ENCODE measurements around the gene NRXN2.
"Not testable (repeated sequence)": the region's sequence is repeated elsewhere in the genome, so short reads cannot be mapped to it uniquely, and the experiment has no call there.

Gene NRXN2

DNA sequence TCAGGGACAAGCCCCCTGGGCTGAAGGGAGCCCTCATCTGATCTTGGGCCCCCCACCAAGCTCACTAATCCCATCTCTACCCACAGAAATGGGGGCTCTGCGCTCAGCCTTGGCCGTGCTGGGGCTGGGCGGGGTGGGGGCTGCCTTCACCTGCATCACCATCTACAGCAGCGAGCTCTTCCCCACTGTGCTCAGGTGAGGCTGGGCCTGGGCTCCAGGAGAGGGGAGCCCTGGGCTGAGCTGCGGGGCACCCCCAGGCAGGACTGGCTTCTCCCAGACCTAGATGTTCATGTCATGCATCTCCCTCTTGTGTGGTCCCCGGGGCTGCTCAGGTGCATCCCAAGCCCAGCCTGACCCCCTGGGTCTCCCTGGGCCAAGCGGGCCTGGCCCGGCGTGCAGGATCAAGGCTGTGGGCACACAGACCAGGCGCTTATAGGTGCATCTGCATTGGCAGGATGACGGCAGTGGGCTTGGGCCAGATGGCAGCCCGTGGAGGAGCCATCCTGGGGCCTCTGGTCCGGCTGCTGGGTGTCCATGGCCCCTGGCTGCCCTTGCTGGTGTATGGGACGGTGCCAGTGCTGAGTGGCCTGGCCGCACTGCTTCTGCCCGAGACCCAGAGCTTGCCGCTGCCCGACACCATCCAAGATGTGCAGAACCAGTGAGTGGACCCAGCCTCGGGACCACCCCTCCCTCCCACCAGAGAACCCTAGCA, 122.6 kb downstream of the NRXN2 start:
- no peak for DNase-seq

DNA sequence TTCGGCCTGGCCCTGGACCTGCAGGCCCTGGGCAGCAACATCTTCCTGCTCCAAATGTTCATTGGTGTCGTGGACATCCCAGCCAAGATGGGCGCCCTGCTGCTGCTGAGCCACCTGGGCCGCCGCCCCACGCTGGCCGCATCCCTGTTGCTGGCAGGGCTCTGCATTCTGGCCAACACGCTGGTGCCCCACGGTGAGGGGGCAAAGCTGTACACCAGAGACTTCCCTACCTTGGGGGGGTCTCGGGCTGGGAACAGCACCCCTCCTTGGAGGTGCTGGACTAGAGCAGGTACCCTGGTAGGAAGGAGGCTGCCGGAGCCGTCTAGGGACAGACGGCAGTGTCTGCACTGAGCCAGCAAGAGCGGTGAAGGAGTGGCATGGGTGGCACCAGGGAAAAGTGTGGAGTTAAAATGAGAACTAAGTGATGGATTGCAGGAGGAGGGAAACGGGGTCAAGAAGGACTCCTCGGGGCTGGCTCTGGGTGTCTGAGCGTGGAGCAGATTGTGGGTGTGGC, 123.2 kb downstream of the NRXN2 start:
- no peak for DNase-seq

DNA sequence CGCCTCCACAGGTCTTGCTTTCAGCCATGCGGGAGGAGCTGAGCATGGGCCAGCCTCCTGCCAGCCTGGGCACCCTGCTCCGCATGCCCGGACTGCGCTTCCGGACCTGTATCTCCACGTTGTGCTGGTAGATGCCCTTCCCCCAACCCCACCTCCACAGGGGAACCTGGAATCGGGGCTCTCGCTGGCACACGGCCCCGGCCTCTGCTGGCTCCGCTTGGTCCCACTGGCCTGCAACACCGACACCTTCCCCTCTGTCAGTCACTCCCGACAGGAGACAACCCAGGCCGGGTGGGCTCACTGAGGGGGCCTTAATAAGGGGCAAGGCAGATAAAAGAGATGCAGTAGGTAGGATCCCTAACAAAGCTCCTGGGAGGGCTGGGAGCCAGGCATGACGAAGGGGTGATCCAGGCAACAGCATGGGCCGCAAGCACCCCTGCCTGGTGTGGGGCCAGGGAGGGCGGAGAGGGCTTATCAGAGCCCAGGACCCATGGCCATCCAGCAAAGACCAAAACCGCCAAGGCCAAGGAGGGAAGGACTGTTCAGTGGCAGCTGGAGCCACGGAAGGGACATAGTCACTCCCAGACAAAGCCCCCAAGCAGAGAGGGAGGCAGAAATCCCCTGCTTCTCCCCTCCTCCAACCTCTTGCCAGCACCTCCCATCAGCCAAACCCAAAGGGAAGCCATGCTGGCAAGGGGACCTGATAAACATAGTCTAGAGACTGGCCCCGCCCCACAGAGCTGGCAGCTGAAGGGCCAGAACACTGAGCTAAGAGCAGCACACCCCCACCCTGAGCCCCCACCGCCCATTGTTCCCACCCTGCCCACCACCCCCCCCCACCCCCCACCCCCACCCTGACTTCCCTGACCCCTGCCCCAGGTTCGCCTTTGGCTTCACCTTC, 124.0 kb downstream of the NRXN2 start:
- DNase-seq, result no peak

DNA sequence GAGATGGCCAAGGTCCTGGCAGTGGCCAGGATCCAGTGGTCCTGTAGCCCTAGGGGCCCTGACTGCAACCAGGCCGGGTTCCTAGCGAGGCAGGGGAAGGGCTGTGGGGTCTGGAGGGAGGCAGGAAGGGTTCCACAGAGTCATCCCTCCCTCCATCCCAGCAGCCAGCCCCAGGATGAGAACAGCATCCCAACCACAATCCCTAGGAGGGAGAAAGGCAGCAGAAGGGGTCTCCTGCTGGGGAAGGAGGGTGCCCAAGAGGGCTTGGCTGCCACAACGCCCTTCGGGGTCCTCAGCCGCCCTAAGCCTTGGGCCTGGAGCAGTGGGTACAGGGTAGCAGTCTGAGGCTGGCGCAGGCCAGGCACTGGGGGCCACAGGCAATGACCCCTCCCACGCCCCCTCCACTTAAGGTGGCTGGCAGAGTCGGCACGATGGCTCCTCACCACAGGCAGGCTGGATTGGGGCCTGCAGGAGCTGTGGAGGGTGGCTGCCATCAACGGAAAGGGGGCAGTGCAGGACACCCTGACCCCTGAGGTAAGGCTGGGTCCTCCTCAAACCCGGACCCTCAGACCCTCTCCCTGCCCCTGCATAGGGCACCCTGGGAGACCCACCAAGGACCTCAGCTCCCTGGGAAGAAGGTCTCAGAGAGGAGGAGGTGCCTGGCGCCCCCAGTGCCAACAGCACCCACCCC, 124.7 kb downstream of the NRXN2 start:
- DNase-seq, result no peak

DNA sequence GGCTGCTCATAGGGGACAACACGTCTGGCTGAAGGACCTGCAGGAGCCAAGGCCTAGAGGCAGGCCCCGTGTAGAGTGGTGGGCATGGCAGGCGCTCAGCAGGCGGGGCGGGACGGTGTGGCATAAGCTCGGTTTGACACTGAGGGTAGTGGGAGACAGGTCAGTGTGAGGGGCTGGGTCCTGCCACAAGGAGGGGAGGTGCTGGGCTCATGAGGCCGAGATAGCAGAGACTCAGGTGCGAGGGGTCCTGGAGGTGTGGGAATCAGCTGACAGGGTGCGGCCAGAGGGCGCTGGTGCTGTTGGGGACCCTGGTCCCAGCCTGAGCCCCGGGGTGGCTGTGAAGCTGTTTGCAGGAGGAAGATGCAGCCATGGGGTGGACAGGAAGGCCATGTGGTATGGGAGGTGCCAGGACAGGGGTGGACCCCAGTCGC, 125.3 kb downstream of the NRXN2 start:
- DNase-seq, result no peak

DNA sequence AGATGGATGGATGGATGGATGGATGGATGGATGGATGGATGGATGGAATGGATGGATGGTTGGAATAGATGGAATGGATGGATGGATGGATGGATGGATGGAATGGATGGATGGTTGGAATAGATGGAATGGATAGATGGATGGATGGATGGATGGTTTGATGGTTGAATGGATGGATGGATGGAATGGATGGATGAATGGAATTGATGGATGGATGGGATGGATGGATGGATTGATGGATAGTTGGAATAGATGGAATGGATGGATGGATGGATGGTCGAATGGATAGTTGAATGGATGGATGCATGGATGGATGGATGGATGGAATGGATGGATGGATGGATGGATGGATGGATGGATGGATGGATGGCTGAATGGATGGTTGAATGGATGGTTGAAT, 127.1 kb downstream of the NRXN2 start:
- not testable (repeated sequence) for DNase-seq

DNA sequence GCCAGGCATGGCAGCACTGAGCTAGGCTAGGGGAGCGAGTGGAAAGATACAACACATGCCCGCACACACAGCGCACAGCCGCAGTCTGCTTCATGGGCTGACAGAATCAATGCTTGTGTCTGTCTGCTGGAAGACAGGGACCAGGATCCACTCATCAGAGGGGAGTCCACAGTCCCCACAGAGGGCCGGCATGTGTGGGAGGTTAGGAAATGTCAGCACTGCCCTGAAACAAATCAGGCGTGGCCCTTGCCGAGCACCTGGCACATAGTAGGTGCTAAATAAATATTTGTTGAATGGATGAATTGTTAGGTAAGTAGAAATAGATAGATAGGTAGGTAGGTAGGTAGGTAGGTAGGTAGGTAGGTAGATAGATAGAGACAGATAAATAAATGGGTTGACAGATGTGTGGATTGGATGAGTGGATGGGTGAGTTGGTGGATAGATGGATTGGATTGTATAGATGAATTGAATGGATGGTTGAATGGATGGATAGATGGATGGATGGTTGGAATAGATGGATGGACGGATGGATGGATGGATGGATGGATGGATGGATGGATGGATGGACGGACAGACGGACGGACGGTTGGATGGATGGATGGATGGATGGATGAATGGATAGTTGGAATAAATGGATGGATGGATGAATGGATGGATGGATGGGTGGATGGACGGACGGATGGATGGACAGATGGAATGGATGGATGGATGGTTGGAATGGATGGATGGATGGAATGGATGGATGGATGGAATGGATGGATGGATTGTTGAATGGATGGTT, 128.6 kb downstream of the NRXN2 start:
- DNase-seq, result no peak

DNA sequence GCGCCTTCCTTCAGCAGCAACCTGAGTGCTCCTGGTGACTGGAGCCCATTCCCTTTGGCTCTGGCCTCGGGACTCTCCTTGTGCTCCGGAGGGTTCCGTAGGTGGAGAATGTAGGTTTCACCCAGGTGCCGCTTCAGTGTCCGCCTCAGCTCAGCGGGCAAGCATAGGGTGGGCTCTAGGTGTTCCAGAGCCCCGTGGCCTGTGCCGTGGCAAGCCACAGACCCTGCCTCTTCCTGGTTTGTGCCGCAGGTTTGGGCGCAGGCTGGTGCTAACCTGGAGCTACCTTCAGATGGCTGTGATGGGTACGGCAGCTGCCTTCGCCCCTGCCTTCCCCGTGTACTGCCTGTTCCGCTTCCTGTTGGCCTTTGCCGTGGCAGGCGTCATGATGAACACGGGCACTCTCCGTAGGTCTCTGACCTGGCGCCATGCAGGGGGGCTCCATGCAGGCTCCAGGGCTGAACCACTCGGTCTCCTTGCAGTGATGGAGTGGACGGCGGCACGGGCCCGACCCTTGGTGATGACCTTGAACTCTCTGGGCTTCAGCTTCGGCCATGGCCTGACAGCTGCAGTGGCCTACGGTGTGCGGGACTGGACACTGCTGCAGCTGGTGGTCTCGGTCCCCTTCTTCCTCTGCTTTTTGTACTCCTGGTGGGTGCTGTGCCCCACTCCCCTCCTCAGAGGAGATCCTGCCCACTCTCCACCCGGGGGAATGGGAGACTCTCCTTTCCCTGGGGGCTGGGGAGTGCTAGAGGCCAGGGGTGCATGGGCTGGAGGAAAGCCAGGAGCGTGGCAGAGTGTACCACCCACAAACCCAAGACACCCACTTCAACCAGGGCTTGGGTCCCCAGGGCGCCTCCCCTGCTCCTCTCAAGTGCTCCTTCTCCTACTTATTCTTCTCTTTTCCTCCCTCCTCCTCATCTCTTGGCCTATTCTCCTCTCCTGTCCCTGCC, 129.6 kb downstream of the NRXN2 start:
- DNase-seq, result no peak

DNA sequence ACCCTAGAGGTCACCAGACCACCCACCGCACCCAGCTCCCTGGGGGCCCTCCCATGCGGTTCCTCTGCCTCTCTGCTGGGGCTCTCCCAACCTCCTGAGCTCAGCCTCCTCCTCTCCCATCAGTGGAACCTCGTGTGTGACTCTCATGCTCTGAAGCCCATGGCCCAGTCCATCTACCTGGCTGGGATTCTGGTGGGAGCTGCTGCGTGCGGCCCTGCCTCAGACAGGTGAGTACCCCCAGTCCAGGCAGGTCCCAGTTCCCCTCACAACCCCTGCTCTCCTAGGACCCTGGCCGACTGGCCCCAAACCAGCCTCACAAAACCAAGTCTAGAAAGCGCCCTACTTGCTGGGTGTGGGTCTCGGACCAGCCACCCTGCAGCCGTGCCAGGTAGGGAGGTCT, 130.3 kb downstream of the NRXN2 start:
- DNase-seq, result no peak

DNA sequence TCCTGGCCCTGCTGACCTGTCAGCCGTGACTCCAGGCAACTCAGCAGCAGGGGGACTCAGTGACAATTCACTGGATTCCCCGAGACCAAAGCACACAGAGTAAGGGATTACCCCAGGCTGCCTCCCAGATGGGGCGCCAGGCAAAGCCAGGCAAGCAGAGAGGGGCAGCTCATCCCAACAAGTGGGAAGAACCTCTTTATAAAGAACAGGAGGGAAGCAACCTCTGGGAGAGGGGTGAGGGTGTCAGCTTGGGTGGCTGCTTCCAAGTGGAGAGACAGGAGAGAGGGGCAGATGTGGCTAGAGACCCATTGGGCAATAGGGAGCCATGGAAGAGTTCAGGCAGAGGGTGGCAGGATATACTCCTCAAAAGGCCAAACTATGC, 130.8 kb downstream of the NRXN2 start:
- no peak for DNase-seq

DNA sequence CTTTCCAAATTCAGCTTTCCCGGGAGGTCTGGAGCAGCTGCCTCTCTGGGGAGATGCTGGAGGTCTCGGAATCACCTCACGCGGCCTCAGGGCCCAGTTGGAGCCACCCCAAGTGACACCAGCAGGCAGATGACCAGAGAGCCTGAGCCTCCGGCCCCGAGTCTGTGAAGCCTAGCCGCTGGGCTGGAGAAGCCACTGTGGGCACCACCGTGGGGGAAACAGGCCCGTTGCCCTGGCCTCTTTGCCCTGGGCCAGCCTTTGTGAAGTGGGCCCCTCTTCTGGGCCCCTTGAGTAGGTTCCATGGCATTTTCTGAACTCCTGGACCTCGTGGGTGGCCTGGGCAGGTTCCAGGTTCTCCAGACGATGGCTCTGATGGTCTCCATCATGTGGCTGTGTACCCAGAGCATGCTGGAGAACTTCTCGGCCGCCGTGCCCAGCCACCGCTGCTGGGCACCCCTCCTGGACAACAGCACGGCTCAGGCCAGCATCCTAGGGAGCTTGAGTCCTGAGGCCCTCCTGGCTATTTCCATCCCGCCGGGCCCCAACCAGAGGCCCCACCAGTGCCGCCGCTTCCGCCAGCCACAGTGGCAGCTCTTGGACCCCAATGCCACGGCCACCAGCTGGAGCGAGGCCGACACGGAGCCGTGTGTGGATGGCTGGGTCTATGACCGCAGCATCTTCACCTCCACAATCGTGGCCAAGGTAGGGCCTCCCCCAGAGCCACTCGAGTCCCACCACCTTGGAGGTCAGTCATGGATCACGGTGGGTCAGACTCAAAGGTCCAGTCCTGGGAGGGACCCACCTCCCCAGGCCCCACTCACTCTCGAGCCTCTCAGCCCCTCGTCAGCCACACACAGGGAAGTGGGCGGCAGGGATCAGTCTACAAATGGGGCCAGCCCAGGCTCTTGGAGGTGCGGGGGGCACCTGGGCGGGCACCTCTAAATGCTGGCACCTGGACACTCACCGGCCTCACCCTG, 131.5 kb downstream of the NRXN2 start:
- DNase-seq, result no peak

DNA sequence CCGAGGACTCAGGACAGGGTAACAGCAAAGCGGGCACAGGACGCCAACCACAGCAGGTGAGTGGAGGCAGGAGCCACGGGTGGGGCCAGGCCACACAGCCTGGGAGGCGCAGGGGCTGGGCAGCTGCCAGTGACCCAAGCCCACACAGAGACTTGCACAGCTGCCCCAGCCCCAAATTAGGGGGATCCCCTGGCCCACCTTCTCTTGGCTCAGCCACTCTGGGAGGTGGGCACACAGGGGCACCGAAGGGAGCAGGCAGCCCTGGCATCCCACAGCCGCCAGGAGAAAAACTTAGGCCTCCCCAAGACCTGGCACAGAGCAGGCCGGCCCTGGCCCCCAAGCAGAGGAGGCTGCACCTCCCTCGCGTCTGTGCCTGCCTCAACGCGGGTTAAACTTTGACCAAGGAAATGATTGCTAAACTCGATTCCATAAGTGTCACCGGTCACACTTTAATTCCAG, 132.2 kb downstream of the NRXN2 start, which contains the start of gene SLC22A12:
TSS of gene SLC22A12 (plus strand) at position 458 of the 459 bp plus-strand sequence. CDS start 337 bp downstream, outside the sequence.
- no peak for DNase-seq

DNA sequence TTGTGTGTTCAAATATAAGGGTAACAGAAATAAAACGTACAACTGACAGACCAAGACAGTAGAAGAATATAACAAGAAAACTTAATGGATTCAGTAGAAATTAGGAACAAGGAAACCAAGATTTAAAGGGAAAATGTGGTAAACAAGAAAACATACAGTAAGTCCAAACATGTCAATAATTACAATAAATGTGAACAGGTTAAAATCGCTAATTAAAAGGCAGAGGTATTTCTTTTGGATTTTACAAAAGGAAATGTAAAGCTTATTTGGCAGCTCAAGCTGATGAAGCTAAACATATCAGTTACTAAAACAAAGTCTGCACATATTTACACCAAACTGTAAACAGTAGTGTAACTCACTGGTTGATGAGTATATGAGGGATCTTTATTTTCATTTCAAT, 134.3 kb downstream of the NRXN2 start:
- no peak for DNase-seq

DNA sequence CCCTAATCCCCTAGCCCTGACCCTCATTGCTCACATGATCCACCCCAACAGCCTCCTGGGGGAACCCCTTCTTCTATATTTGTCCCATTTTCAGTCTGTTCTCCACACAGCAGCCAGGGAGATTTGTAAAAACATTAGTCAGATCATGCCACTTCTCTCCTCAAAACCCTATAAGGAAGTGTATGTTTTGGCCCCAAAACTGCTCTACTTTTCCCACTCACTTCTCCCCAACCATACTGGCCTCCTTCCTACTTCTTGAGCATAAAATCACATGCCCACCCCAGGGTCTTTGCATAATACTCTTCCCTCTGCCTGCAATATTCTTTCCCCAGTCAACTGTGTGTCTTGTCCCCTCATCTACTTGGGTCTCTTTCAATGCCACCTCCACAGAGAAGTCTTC, 136.6 kb downstream of the NRXN2 start:
- no peak for DNase-seq

DNA sequence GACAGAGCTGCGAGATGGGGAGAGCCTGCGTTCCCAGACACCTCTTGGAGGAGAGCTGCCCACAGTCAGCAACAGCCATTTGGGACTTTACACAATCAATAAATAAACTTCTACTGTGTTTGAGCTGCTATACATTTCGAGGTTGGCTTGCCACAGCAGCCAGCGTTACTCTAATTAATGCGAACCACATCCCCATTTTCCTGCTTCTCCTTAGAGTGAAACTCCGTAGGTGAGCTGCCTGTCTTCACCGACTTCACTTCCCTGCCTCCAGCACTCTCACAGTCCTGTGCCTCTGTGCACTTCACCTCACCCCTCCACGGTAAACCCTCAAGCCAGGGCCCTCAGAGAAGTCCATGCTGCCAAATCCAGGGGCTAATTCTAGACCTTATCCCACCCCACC, 137.8 kb downstream of the NRXN2 start:
- no peak for DNase-seq

DNA sequence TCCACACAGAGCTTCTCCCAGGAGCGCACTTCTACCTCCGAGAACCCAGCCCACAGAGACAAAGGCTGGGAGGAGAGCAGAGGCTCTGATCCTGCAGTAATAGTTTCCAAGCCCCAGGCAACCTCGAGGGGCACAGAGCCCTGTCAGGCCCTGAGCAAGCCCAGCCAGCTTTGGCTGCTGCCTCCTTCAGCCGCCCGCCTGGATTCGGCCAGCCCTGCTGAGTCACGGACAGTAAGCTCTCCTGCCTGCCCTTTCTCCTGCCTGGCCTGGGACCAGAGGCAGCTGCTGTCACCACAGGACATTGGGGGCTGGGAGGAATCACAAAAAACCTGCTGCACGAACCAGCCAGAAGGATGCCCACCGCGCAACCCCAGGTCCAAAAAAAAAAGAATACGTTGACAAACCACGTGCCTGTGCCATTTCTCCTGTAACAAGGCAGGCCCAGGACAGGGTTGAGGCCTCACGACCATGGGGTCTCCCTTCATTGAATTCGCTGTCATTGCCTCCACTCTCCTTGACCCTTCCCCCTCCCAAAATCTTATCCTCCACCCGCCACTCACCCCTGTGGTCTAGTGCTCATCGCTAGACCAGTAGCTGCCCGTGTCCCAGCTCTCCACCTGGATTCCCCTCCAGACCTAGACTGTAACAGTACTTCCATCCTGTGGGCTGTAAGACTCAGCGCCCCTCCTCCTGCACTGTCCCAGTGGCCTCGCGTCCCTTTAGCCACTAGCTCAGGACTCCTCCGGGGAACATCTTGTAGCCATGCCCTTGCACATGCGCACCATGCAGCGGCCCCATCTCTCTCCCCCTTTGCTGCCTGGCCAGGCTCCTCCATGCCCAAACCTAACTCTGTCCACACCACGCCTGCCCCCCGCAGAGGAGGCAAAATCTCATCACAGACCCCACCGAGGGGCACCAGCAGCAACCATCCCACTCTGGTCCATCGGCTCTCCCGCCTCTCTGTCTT, 139.4 kb downstream of the NRXN2 start:
- DNase-seq, result no peak

DNA sequence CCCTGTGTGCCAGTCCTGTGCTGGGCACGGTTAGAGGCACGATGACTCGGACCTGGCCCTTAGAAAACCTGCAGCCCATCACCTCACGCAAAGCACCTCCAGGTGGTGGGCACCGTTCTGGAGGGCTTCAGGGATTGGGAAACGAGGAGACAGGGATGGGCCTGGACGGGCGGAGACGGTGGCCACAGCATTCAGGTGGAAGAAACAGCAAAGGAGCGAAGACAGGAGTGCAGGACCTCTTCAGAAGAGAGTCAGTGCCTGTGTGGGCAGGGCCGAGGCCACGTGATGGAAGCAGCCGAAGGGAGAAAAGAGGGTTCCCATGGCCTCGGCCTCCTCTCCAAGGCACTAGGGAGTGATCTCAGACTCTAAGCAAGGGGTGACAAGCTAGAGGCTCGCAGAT, 140.1 kb downstream of the NRXN2 start:
- DNase-seq, result no peak

DNA sequence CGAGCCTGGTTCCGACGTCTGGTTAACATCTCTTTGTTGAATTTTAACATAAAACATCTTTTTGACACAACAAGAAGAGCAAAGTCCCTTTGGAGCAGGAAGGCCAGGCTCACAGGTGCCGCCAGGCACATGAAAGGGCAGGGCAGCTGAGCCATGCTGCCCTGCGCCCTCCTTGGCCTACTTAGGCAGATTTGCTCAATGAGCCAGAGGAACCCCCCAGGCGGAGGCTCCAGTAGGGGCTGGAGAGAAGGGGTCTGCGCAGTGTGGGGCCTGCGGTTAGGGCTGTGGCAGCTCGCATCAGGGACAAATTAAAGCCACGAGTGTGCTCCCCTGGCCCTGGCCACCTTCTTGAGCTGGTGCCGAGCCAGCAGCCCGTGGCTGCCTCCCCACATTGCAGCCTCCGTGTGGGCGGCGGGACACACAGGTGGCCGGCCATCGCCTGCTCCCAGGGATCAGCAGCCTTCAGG, 141.9 kb downstream of the NRXN2 start:
- DNase-seq, result no peak

DNA sequence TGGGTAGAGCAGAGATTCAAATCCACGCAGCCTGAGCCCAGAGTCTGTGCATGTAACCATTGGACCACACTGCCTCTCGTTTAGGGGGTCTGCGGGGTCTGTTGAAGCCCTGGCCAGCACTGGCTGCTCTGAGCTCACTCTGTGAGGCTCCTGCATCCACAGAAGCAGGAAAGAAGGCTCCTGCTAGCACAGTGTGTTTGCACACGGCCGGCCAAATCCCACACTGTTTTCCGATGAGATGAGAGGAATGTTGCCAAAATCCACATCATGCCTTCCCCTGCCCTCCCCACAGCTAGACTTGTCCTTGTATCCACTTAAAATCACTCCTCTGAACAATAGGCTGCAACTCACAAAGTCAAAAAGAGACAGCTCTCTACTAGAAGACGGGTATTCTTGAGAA, 142.6 kb downstream of the NRXN2 start:
- DNase-seq, result no peak
